Measurements from ENCODE around the gene MSANTD7.

MSANTD7 gene

DNA sequence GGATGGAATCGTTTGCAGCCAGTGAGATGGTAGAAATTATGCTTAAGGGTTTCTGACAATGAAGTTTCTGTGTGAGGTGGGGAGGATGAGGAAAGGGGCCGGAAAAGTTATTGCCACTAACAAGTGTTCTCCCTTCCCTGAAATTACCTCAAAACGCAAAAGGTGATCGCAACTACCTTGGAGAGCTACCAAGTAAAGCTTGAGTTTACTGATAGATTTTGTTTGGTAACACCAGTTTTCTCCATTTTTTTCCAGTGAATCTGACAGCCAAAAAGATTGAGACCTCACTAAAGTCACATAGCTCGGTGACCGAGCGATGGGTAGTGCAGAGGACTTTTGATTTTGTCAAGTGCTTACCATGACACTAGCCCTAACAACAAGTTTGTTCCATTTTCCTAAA, 42.1 kb downstream of the MSANTD7 start:
- no peak for DNase-seq (ENCODE audit: low spot score)

DNA sequence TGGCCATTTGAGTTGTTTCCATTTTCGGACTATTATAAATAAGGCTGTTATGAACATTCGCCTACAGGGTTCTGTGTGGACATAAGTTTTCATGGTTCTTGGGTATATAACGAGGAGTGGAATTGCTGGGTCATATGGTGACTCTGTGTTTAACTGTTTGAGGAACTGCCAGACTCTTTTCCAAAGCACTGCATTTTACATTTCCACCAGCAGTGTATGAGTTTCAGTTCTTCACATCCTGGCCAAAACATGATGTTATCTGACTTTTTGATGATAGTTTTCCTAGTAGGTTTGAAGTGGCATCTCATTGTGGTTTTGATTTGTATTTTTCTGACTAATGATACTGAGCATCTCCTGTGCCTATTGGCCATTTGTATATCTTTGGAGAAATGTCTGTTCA, 46.0 kb downstream of the MSANTD7 start:
- DNase-seq (ENCODE audit: low spot score), result no peak
